GM19043 (cell line): ENCODE data around the gene TEKT5.
"Not testable (repeated sequence)": the region's sequence is repeated elsewhere in the genome, so short reads cannot be mapped to it uniquely, and the experiment has no call there.

Source experiments
- ATAC-seq: cut with Tn5 transposase; IDR thresholded peaks from one replicate; pipeline ENCODE4 v1.9.1; 2021; ENCODE audit warnings: low read depth; ENCODE audit not compliant: unreplicated experiment

TEKT5 gene

DNA sequence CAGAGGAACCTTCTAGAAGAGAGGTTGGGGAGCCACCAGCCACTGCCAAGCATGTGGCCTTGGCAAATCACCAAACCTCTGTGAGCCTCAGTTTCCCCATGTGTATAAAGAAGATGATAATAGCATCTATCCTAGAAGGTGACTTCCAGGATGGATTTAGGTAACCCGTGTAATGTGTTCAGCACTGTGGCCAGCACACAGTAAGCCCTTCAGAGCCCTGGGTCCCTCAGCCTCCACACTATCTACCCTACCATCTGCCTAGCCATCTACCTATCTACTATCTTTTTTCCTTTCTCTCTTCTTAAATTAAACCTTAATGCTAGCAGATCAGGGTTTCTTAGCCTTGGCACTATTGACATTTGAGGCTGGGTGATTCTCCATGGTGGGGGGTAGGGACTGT, 33.0 kb downstream of the TEKT5 start:
- ATAC-seq = no peak

DNA sequence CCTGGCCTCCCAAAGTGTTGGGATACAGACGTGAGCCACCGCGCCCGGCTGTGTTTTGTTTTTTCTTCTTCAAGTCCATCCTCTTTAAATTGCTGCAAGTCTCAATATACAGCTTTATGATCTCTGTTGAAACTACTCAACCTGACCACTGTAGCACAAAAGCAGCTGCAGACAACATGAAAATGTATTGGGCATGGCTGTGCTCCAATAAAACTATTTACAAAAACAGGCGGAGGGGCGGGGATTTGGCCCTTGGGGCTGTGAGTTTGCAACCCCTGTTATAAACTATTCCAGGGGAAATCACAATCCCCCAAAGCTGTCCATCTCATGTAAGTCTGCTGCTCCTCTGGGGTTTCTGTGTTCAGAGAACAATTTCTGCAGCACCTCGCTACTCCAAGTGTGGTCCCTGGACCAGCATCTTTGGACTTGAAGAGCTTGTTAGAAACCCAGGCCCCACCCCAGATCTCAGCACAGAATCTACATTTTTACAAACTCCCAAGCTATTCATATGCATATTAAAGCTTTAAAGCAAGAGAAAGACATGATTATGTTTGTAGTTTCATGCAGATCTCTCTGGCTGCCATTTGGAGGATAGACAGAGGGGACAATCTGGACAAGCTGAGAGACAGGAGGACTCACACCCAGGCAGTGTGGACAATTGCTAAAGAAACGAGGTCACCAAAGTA, 33.6 kb downstream of the TEKT5 start:
- no peak for ATAC-seq

GRCh38 chr16:10658943-10659342, 35.8 kb downstream of the TEKT5 start:
- no peak for ATAC-seq

DNA sequence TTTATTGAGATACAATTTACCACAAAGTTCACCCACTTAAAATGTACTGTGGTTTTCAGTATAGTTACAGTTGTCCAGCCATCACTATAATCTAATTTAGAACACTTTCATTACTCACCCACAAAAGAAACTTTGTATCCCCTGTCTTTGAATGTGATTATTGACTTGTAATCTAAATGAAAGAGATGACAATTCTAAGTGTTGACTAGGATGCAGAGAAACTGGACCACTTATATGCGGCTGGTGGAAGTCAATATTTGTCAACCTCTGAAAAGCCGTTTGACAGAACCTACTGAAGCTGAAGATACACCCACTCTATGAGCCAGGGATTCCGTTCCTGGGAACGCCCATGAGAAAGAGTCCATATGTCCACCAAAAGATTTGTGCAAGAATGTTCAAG, 36.8 kb downstream of the TEKT5 start:
- ATAC-seq = no peak

DNA sequence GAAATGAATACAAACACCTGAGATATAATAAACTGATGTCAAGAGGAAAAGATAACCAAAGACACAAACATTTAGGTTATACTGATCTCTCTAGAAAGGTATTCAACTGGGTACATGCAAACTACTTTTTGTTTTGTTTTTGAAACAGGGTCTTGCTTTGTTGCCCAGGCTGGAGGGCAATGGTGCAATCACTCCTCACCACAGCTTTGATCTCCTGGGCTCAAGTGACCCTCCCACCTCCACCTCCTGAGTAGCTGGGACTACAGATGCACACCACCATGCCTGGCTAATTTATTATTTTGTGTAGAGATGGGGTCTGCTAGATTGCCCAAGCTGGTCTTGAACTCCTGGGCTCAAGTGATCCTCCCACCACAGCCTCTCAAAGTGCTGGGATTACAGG, 38.1 kb downstream of the TEKT5 start:
- no peak for ATAC-seq

- ATAC-seq = no peak
Measured at GRCh38 chr16:10655415-10655977, 39.2 kb downstream of the TEKT5 start.

- ATAC-seq = no peak
Measured at GRCh38 chr16:10654592-10655414, 39.9 kb downstream of the TEKT5 start.

DNA sequence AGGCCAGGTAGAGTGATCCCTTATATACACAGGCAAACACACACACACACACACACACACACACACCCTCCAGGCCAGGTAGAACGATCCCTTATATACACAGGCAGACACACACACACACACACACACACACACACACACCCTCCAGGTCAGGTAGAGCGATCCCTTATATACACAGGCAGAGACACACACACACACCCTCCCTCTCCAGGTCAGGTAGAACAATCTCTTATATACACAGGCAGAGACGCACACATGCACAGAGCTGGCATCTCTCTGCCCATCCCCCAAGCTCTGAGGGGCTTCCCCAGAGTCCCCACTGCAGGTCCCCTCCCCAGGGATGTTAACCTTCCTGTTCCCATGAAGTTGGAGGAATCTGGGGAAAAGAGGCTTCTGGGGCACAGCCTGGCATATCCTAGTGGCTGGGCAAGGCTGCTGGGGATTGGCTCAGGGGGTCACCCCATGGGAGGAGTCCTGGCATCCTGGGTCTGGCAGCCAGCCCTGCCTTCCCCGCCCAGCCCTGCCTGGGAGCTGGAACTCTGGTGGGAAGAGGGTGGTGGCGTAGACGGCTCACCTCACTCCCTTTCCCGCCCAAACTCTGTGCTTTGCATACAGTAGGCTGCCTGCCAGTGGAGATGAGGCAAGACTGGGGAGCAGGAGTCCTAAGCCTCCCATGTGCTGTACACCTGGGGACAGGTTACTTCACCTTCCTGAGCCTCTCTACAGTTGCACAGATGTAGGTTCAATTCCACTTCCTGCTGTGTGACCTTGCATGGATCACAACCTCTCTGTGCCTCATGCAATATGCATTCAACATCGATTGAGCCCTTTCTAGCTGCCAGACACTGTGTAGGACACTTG, 41.8 kb downstream of the TEKT5 start:
- ATAC-seq = no peak

- not testable (repeated sequence) for ATAC-seq
Measured at GRCh38 chr16:10649098-10649497, 45.6 kb downstream of the TEKT5 start.

- ATAC-seq = no peak
Measured at GRCh38 chr16:10647721-10648296, 46.9 kb downstream of the TEKT5 start.

DNA sequence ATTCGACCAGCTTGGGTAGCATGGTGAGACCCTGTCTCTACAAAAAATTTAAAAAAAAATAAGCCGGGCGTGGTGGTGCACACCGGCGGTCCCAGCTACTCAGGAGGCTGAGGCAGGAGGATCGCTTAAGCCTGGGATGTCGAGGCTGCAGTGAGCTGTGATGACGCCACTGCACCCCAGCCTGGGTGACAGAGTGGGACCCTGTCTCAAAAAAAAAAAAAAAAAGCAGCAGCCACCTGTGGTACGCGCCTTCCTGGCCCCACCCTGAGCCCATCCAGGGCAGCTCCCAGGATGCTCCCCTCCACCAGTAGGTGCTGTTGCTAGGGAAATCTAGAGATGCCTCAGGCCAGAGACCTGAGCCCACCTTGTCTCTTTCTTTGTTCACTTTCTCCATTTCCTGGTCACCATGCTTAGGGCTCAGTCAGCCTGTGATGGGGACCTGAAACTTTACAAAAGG, 47.4 kb downstream of the TEKT5 start:
- no peak for ATAC-seq

- ATAC-seq = no peak
Measured at GRCh38 chr16:10646581-10647263, 48.0 kb downstream of the TEKT5 start.

DNA sequence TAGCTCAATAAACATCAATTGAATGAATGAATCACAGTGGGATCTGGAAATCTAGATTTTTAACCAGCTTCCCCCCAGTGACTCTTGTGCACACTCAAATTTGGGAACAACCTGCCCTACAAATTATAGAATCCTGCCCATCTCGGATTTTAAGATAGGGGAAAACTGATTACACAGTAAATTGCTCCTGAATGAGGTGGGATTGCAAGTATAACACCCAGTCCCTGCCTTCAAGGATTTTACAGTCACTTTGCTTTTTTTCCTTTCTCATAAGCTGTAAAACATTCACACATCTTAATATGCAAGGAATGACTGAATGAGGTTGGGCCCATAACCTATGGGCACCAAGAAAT, 48.5 kb downstream of the TEKT5 start:
- no peak for ATAC-seq

DNA sequence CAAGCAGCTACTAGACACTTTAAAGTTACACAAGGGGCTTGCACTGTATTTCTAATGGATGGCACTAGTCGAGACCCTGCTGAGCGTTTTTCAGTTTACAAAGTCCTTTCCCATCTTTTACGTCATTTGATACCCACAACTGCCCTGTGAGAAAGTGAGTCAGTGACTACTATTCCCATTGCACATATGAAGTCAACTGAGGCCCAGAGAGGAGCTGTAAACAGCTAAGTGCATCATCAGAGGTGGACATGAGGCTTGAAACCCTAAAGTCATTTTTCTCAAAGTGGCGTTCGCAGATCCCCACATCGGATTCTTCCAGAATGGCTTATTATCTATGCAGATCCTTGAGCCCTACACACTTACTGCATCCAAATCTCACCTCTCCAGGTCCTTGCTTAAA, 50.6 kb downstream of the TEKT5 start:
- ATAC-seq = no peak

- no peak for ATAC-seq
Measured at GRCh38 chr16:10642964-10643363, 51.8 kb downstream of the TEKT5 start.

DNA sequence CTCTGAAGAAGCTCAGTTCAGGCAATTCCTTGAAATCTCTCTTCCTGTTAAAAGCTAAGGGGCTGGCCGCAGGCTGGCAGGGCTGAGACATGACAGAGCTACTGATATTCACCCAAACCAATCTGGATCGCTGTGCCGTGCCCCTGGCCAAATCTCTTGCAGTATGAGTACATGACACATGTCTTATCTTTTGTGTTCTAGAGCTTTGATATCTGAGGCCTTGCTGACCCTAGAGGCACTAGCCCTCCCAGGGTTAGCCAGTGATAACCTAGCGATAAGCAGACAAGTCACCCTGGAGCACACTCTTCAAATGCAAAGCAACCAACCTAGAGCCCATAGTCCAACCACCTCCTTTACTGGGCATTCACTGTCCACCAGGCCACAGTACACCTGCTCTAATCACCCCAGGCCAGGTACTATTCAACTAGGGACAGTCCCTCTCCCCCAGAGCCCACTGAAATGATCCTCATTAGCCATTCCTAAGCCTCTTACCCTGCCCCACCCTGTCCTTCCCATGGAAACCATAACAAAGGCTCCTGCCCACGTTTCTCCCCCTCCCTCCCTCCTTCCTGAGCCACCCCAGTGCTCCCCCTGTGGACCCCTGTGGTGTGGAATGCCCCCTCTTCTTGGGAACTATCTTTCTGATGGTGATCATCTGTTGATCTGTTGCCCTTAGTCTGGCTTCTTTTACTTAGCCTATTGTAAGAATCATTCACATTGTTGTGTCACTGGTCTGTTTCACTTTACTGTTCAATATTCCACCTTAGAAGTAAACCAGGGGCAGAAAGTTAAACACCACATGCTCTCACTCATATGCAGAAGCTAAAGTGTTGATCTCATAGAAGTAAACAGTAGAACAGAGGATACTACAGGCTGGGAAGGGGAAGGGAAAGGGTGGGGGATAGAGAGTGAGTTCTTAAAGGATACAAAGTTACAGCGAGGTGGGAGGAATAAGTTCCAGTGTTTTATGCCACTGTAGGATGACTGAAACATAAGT, 52.5 kb downstream of the TEKT5 start:
- no peak for ATAC-seq

- ATAC-seq = no peak
Measured at GRCh38 chr16:10641555-10641952, 53.2 kb downstream of the TEKT5 start.

DNA sequence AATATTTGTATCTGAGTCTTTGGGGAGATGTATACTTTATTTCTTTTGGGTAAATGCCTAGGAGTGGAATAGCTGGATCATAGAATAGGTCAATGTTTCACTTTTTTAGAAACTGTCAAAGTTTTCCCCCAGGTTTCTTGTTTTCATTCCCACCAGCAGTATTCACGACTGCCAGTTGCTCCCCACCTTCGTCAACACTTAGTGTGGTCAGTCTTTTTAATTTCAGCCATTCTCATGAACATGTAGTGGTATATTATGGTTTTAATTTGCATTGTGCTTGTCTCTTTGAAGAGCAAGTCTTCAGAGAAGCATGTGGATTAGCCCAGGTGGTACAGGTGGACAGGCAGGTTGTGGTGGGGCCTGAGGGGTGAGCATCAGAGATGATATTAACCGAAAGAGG, 53.8 kb downstream of the TEKT5 start:
- no peak for ATAC-seq

DNA sequence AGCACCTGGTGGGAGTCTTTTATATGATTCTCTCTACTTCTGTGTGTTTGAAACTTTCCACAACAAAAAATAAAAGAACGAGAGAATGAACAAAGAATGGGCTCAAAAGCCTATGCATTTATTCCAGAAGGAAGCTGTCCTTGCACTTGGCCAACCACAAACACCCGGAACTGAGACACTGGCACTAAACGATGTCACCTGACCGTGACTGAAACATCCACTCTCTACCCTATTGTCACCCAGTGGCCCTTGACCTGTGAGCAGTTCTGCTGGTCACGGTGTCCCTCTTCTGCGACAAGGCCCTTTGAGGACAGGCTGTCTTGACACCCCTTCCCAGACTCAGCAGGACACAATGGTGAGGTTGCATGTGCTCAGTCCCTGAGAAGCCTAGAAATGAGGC, 56.6 kb downstream of the TEKT5 start:
- ATAC-seq = no peak
